GM21786 (cell line): ENCODE data around the gene WDR70.
"Not testable (repeated sequence)": the region's sequence is repeated elsewhere in the genome, so short reads cannot be mapped to it uniquely, and the experiment has no call there.

Source experiments
- ATAC-seq: cut with Tn5 transposase; IDR thresholded peaks from one replicate; pipeline ENCODE4 v1.9.1; 2021; ENCODE audit not compliant: unreplicated experiment

Gene WDR70

DNA sequence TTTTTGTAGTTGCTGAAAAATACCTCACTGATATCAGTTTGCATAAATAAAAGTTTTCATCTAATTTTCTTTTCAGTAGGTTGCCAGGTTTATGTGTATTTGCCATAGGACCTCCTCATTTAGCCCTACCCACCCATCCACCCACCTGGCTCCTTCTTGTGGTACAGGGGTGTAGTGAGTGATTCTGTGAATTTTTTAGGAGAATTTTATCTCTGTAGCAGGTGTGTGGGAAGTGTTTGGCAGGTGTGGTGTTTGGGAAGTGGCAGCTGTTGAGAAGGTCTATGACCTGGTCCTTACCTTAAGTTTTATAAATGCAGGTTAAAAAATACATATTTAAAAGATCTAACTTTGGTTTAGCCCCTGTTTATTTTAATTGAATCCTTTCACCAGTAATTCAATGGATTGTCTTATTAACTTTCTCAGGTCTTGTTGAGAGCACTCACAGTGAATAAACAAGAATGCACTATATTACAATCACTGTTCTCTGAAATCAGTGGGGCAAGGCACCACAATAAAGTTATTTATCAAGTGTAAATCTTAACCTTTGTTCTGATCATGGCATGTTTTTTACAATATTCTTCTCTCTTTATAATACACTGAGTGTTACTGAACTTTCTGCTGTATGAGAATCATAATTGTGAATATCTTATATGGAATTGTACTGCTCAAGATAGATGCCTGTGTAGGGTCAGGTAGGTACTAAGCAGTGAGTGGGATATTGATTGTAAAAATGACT lies 189.1 kb downstream of the WDR70 start:
- no peak for ATAC-seq

DNA sequence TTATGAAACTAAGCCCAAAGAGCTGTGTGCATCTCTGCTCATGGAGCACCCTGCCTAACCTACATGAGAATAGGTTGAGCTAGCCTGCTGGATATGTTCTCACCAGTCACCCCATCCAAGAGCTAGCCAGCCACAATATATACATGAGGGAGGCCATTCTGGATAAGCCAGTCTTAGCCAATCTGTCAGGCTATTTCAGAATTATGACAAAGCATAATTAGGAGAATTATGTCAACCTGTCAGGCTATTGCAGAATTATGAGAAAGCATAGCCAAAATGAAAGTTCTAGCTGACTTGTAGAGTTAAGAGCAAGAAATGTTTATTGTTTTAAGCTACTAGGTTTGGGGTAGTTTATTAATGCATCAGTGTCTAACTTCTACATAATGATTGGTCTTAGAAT lies 189.8 kb downstream of the WDR70 start:
- ATAC-seq = no peak

GRCh38 chr5:37569466-37569865 lies 190.3 kb downstream of the WDR70 start:
- no peak for ATAC-seq

- no peak for ATAC-seq
These were observed 191.5 kb downstream of the WDR70 start for GRCh38 chr5:37570597-37570996.

- no peak for ATAC-seq
These were observed 192.9 kb downstream of the WDR70 start for GRCh38 chr5:37571985-37572384.

GRCh38 chr5:37575541-37576489 lies 196.7 kb downstream of the WDR70 start:
- no peak for ATAC-seq

GRCh38 chr5:37576552-37576951 lies 197.4 kb downstream of the WDR70 start:
- ATAC-seq = no peak

DNA sequence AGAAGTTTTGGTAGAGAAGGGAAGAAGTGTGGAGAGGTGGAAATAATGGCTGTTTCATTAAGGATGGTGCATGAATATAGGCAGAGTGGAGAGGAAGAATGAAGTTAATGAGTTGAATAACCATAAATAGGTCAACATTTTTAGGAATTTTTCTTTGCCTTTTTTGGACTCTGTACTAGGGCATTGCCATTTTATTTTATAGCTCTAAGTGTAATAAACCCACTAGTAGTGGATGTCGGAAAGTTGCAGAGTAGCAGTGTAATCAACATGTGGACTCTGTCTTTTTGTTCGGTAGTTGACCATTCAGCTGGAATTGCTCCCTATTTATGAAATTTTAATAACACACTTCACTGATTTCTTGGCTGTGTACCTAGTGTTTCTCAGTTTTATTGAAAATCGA lies 199.1 kb downstream of the WDR70 start:
- ATAC-seq = no peak

GRCh38 chr5:37580106-37580505 lies 201.0 kb downstream of the WDR70 start:
- ATAC-seq = no peak

- ATAC-seq = no peak
These were observed 203.1 kb downstream of the WDR70 start for GRCh38 chr5:37582202-37582601.

- ATAC-seq = not testable (repeated sequence)
These were observed 214.2 kb downstream of the WDR70 start for GRCh38 chr5:37593292-37593691.

DNA sequence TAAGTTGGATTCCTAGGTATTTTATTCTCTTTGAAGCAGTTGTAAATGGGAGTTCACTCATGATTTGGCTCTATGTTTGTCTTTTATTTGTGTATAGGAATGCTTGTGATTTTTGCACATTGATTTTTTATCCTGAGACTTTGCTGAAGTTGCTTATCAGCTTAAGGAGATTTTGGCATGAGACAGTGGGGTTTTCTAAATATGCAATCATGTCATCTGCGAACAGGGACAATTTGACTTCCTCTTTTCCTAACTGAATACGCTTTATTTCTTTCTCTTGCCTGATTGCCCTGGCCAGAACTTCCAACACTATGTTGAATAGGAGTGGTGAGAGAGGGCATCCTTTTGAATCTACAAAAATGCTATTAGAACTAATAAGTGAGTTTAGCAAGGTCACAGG lies 215.7 kb downstream of the WDR70 start:
- not testable (repeated sequence) for ATAC-seq

DNA sequence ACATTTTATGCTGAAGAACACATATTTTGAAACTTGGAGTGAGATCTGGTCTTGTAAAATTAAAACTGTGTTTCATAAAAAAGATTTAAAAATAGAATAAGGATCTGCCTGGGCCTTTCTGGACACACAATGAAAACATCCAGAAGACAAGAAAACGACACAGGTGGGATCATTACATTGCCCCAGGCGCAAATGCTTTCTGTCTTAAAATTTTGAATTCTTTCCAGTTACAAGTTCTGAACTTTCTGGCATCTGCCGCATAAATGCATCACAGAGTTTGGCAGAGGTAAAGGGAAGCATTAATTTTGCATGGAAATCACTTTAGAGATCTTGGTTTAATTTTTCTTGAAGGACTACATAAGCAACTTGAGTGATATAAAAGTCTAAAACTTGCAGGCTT lies 219.6 kb downstream of the WDR70 start:
- no peak for ATAC-seq

DNA sequence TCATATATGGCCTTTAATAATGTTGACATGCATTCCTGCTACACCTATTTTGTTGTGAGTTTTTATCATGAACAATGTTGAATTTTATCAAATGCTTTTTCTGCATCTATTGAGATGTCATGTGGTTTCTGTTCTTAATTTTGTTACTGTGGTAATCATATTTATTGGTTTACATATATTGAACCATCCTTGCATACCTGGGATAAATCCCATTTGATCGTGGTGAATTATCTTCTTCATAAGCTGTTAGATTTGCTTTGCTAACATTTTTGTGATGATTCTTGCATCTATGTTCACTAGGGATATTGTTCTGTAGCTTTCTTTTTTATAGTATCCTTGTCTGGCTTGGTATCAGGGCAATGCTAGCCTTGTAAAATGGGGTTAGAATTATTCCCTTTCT lies 222.0 kb downstream of the WDR70 start:
- no peak for ATAC-seq

DNA sequence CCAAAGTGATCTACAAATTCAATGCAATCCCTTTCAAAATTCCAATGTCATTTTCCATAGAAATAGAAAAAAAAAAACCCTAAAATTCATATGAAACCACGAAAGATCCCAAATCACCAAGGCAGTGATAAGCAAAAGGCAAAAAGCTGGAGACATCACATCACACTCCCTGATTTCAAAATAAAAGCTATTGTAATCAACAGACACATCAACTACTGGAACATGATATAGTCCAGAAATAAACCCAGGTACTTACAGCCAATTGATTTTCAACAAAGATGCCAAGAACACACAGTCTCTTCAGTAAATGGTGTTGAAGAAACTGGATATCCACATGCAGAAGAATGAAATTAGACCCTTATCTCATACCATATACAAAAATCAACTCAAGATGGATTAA lies 224.0 kb downstream of the WDR70 start:
- no peak for ATAC-seq

DNA sequence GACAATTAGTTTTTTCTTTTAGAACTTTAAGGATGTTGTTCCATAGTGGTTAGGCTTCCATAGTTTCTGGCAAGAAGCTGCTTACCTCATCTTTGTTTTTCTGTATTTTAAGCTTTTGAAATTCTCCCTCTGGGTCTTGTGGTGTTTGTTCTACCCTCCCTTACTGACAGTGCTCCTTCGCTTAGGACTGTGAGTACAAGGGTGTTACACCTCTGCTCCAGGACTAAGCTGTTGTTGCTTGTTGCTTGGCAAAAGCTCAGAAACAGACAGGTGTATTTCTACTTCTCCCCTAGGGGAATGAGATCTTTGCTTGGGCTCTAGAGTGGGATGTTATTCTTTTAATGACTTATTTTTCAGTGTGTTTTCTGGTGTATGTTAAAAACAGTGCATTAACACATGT lies 225.2 kb downstream of the WDR70 start:
- no peak for ATAC-seq

DNA sequence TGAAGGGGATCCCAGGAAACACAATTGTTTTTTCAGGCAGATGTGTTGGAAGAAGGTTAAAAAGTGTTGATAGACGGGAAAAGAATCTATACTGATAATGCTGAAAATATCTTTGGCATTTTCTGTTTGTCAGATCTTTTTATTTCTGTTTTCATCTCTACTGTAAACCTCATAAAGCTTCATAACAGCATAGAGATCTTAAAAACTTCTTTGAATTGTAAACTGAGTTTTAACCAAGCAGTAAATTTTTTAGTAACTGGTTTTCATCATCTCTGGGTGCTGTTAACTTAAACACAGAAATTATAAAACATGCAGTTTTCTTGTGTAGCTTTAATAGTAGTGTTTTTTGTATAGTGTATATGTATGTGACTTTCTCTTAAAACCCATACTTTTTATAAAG lies 227.0 kb downstream of the WDR70 start:
- ATAC-seq = no peak

GRCh38 chr5:37606632-37607248 lies 227.6 kb downstream of the WDR70 start:
- ATAC-seq = no peak

- no peak for ATAC-seq
These were observed 236.1 kb downstream of the WDR70 start for GRCh38 chr5:37615184-37615583.

DNA sequence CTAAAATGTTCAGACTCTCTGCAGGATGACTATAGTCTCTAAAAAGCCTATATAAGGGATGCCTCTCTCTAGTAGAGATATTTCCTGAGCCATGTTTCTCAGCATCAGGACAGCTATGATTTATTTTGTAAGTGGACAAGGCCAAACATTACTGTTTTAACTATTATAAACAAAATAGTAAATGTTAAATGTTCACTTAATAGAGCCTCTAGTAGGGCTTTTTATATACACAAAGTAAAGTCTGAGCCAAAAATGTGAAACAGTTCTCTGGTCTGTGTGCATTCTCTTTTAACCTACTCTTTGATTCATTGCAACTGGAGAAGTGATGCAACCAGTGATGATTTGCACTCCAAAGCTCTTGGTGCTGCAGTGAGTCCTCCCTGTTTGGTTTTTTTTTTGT lies 240.2 kb downstream of the WDR70 start:
- ATAC-seq = no peak

DNA sequence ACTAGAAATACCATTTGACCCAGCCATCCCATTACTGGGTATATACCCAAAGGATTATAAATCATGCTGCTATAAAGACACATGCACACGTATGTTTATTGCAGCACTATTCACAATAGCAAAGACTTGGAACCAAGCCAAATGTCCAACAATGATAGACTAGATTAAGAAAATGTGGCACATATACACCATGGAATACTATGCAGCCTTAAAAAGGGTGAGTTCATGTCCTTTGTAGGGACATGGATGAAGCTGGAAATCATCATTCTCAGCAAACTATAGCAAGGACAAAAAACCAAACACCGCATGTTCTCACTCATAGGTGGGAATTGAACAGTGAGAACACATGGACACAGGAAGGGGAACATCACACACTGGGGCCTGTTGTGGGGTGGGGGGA lies 243.2 kb downstream of the WDR70 start:
- not testable (repeated sequence) for ATAC-seq

GRCh38 chr5:37626266-37626665 lies 247.1 kb downstream of the WDR70 start:
- no peak for ATAC-seq
